Measurements from ENCODE around the gene GRAMD1B.

GRCh38 chr11:123603666-123604065 lies 173.6 kb downstream of the GRAMD1B start:
- TF ChIP-seq POLR2A (IDR thresholded peaks at IDR 0.05; ENCODE audit: borderline replicate concordance, extremely low read depth, insufficient read depth, insufficient read length) (no peak), CTCF (IDR thresholded peaks at IDR 0.05 in 2 of 3, conservative IDR thresholded peaks at IDR 0.05 in 1 of 3; ENCODE audit: borderline replicate concordance in 1 of 3, insufficient read depth in 1 of 3, low read depth in 2 of 3, low read length in 2 of 3) (no peak), SP1 (IDR thresholded peaks at IDR 0.05; ENCODE audit: low read depth) (no peak), POLR2AphosphoS5 (IDR thresholded peaks at IDR 0.05; ENCODE audit: low read depth, low read length) (no peak), FOSL1 (IDR thresholded peaks at IDR 0.05; ENCODE audit: low read depth) (no peak), CEBPB (IDR thresholded peaks at IDR 0.05; ENCODE audit: low read depth) (no peak), EZH2 (IDR thresholded peaks at IDR 0.05) (no peak)
